Type B pancreatic cell (in vitro differentiated cells): ENCODE results near the gene FLT3LG. TPM values are rescaled to one million over a fixed set of nuclear protein-coding genes. Genes with fewer than 3 reads are reported as not detected.

Experiments used
- DNase-seq: peaks from one replicate; pipeline ENCODE4 v3.0.0; 2021; ENCODE audit warnings: mixed read lengths; ENCODE audit not compliant: unreplicated experiment; ENCODE audit errors: extremely low spot score
- H3K27ac Mint-ChIP-seq: 2 replicates; pipeline ENCODE4 v1.8.0; 2021; ENCODE audit warnings: mild to moderate bottlenecking, mixed read lengths
- H3K27me3 Mint-ChIP-seq: 2 replicates; pipeline ENCODE4 v1.8.0; 2021; ENCODE audit warnings: mixed read lengths
- H3K36me3 Mint-ChIP-seq: 2 replicates; pipeline ENCODE4 v1.8.0; 2021; ENCODE audit warnings: mixed read lengths
- H3K4me1 Mint-ChIP-seq: one replicate; pipeline ENCODE4 v1.8.0; 2021; ENCODE audit warnings: mixed read lengths; ENCODE audit not compliant: unreplicated experiment
- H3K4me3 Mint-ChIP-seq: 2 replicates; pipeline ENCODE4 v1.8.0; 2021; ENCODE audit warnings: mild to moderate bottlenecking, mixed read lengths
- H3K9me3 Mint-ChIP-seq: 2 replicates; pipeline ENCODE4 v1.8.0; 2021; ENCODE audit warnings: mixed read lengths
- CTCF ChIP-seq: fragments of 200-600 bp; sonication (generic); conservative IDR thresholded peaks from 2 replicates; pipeline ENCODE4 v1.5.0; 2021; ENCODE audit warnings: antibody characterized with exemption, mild to moderate bottlenecking
- microRNA-seq: library from miRNA; unstranded; fragments of <30 nt; microRNA quantifications from one replicate; pipeline ENCODE4, GENCODE V29; 2020
- total RNA-seq: library from RNA; stranded (reverse); gene quantifications from 2 replicates; pipeline ENCODE4 v1.2.1, GENCODE V29; 2021; ENCODE audit warnings: low replicate concordance

FLT3LG gene
- total RNA-seq, 1 donor from 2014 or later = 2.0 TPM

- H3K27ac Mint-ChIP-seq = no peak overlapping the region
- peaks cover 9% of the 10 kb centered on the region for H3K4me1 Mint-ChIP-seq
- no peaks in the 10 kb centered on the region for H3K27me3 Mint-ChIP-seq
- no peak for DNase-seq
- H3K4me3 Mint-ChIP-seq = peak overlapping the region; percentile 84
- peaks cover 4% of the 10 kb centered on the region for H3K36me3 Mint-ChIP-seq
- TF ChIP-seq CTCF = no peak
- peaks cover 4% of the 10 kb centered on the region for H3K9me3 Mint-ChIP-seq
Observed at GRCh38 chr19:49528211-49528771, 54.3 kb downstream of the FLT3LG start.

- H3K4me1 Mint-ChIP-seq = peaks cover 20% of the 10 kb centered on the region
- peaks cover 5% of the 10 kb centered on the region for H3K27me3 Mint-ChIP-seq
- TF ChIP-seq CTCF = no peak
- no peak overlapping the region for H3K27ac Mint-ChIP-seq
- DNase-seq = no peak
- H3K9me3 Mint-ChIP-seq = peaks cover 4% of the 10 kb centered on the region
- no peak overlapping the region for H3K4me3 Mint-ChIP-seq
- peaks cover 4% of the 10 kb centered on the region for H3K36me3 Mint-ChIP-seq
Observed at GRCh38 chr19:49530708-49531107, 56.7 kb downstream of the FLT3LG start.

DNA sequence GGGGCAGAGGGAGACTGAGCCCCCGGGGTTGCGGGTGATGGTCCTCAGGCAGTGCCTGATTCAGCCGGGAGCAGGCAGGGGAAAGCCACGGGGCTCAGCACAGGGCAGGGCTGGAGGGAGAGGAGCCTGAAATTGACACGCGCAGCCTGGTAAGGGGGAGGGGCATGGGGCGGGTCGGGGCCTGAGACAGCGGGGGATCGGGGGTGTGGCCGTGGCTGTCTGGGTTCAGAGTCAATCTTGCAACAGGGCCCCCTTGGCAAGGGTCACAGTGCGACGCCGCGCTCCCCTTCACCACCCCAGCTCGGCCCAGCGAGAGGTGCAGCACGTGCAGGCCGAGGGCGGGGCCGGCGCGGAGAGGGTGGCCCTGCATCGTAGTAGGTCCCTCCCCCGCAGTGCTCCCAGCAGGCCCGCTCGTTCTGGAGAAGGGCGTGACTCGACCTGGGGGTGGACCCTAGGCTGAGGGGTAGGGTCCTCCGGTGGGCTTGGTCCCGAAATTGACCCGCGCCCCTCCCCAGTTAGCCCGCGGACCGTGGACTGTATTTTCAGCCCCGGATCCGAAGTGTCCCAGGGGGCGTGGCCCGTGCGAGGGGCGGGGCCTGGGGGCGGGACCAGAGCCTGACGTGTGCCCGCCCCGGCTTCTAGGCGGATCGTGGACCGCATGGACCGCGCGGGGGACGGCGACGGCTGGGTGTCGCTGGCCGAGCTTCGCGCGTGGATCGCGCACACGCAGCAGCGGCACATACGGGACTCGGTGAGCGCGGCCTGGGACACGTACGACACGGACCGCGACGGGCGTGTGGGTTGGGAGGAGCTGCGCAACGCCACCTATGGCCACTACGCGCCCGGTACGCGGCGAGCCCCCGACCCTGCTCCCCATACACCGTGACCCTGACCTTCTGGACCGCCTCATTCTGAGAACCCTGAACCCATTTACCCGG, 59.8 kb downstream of the FLT3LG start:
- peak overlapping the region; percentile 88 for H3K4me3 Mint-ChIP-seq
- H3K36me3 Mint-ChIP-seq = no peaks in the 10 kb centered on the region
- peaks cover 5% of the 10 kb centered on the region for H3K27me3 Mint-ChIP-seq
- H3K4me1 Mint-ChIP-seq = peaks cover 15% of the 10 kb centered on the region
- peak; percentile 83 for DNase-seq
- H3K27ac Mint-ChIP-seq = peak overlapping the region; percentile 74
- no peaks in the 10 kb centered on the region for H3K9me3 Mint-ChIP-seq
- peak; percentile 74 for TF ChIP-seq CTCF

DNA sequence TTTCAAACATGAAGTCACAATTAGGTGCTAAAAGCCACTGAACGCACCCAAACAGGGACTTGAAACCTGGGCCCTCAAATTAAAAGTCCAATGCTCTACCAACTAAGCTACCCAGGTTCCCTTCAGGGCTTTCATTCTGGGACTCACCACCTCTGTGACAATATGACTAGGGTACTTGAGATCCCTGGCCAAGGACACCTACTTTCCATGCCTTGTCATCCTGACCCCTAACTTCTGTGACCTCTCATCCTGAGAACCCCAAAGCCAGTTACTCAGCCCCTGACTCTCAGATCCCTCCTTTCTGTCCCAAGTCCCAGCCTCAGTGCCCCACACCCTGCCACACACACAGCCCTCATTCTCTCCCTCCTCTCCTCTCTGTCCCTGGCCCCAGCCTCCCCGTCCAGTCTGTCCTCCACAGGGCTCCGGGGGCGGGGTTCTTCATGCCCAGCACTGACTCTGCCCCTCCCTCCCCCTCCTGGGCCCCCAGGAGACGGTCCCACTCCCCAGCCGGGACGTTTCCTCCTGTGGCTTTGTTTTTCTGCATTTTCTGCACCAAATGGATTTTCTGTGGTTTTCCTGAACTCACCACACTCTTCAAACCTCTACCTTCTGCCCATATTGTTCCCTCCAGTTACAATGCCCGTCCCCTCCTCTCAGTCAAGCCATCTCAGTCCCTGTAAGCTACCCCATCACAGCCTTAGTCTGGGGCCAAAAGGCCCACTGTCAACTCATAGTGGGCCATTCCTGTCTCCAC, 60.8 kb downstream of the FLT3LG start:
- peak overlapping the region; percentile 88 for H3K4me3 Mint-ChIP-seq
- no peaks in the 10 kb centered on the region for H3K9me3 Mint-ChIP-seq
- peak overlapping the region; percentile 31 for H3K27ac Mint-ChIP-seq
- H3K36me3 Mint-ChIP-seq = no peaks in the 10 kb centered on the region
- DNase-seq = no peak
- peaks cover 15% of the 10 kb centered on the region for H3K4me1 Mint-ChIP-seq
- TF ChIP-seq CTCF = no peak
- H3K27me3 Mint-ChIP-seq = peaks cover 5% of the 10 kb centered on the region

Small RNAs within 50 kb of the gene (microRNA-seq; reads per million reads assigned to microRNA genes)
- gene MIR150 = not detected

Other genes with a start within 250 kb of the FLT3LG start
- gene SLC6A16, start 149.0 kb upstream of the FLT3LG start, total RNA-seq = 0.31 and 3.5 TPM in 2 replicates
- not detected in 2 replicates for gene CD37, start 138.8 kb upstream of the FLT3LG start, total RNA-seq
- 28.9 and 116 TPM in 2 replicates for gene TEAD2, start 111.8 kb upstream of the FLT3LG start, total RNA-seq
- 0.90 and 9.4 TPM in 2 replicates for gene DKKL1, start 110.3 kb upstream of the FLT3LG start, total RNA-seq
- gene KASH5, start 86.0 kb upstream of the FLT3LG start, total RNA-seq = not detected in 2 replicates
- not detected in 2 replicates for gene PTH2, start 50.8 kb upstream of the FLT3LG start, total RNA-seq
- gene GFY, start 48.8 kb upstream of the FLT3LG start, total RNA-seq = not detected in 2 replicates
- gene SLC17A7, start 32.7 kb upstream of the FLT3LG start, total RNA-seq = 0.19 TPM in 1 of 2 replicates, not detected in the other
- gene PIH1D1, start 22.4 kb upstream of the FLT3LG start, total RNA-seq = 83.1 and 93.3 TPM in 2 replicates
- 22.7 and 33.7 TPM in 2 replicates for gene ALDH16A1, start 21.0 kb upstream of the FLT3LG start, total RNA-seq
- 3,274 and 3,593 TPM in 2 replicates for gene RPL13A, start 13.4 kb downstream of the FLT3LG start, total RNA-seq
- 2,401 and 2,461 TPM in 2 replicates for gene RPS11, start 22.2 kb downstream of the FLT3LG start, total RNA-seq
- gene FCGRT, start 38.4 kb downstream of the FLT3LG start, total RNA-seq = 102 and 106 TPM in 2 replicates
- gene RCN3, start 53.8 kb downstream of the FLT3LG start, total RNA-seq = 4.5 and 12.1 TPM in 2 replicates
- gene NOSIP, start 106.3 kb downstream of the FLT3LG start, total RNA-seq = 56.3 and 62.0 TPM in 2 replicates
- 5.1 and 5.2 TPM in 2 replicates for gene PRRG2, start 107.1 kb downstream of the FLT3LG start, total RNA-seq
- 32.0 and 40.0 TPM in 2 replicates for gene PRR12, start 117.0 kb downstream of the FLT3LG start, total RNA-seq
- 10.6 and 16.0 TPM in 2 replicates for gene RRAS, start 165.9 kb downstream of the FLT3LG start, total RNA-seq
- 75.0 and 78.1 TPM in 2 replicates for gene SCAF1, start 168.0 kb downstream of the FLT3LG start, total RNA-seq
- 81.4 and 86.6 TPM in 2 replicates for gene IRF3, start 191.6 kb downstream of the FLT3LG start, total RNA-seq
- 40.8 and 49.2 TPM in 2 replicates for gene BCL2L12, start 191.7 kb downstream of the FLT3LG start, total RNA-seq
- gene PRMT1, start 203.1 kb downstream of the FLT3LG start, total RNA-seq = 131 and 195 TPM in 2 replicates
- gene ADM5, start 215.4 kb downstream of the FLT3LG start, total RNA-seq = 1.7 and 3.2 TPM in 2 replicates
- gene CPT1C, start 216.9 kb downstream of the FLT3LG start, total RNA-seq = 7.8 and 65.0 TPM in 2 replicates